HFFc6 (cell line): ENCODE results near the gene RNF225. TPM values are rescaled to one million over a fixed set of nuclear protein-coding genes. Genes with fewer than 3 reads are reported as not detected.

Experiments used
- DNase-seq: peaks from one replicate; pipeline ENCODE4 v3.0.0-alpha.2; 2018
- H3K27ac Mint-ChIP-seq: 2 replicates; pipeline ENCODE4 v1.8.0; 2020; ENCODE audit warnings: mild to moderate bottlenecking, mixed read lengths
- H3K27me3 Mint-ChIP-seq: 2 replicates; pipeline ENCODE4 v1.8.0; 2021; ENCODE audit warnings: mild to moderate bottlenecking, moderate library complexity, mixed read lengths; ENCODE audit not compliant: insufficient read depth
- H3K36me3 Mint-ChIP-seq: 2 replicates; pipeline ENCODE4 v1.8.0; 2021; ENCODE audit warnings: low read depth, mixed read lengths
- H3K4me1 Mint-ChIP-seq: 2 replicates; pipeline ENCODE4 v1.8.0; 2020; ENCODE audit warnings: low read depth, mixed read lengths
- H3K4me3 Mint-ChIP-seq: 2 replicates; pipeline ENCODE4 v1.8.0; 2020; ENCODE audit warnings: mild to moderate bottlenecking, moderate library complexity, mixed read lengths
- H3K9me3 Mint-ChIP-seq: 2 replicates; pipeline ENCODE4 v1.8.0; 2020; ENCODE audit warnings: mild to moderate bottlenecking, mixed read lengths
- total RNA-seq, 6 experiments: library from RNA; stranded (reverse); fragmentation: NEBNext Ultra II Directional; extraction: Animal tissue kit (Norgen Biotek cat#: 25700); gene quantifications; 2 replicates in 1 of 6; 3 replicates in 5 of 6; pipeline ENCODE4 v1.2.3, GENCODE V29; 2021
- TF ChIP-seq, protein P1 (sequence below): fragments of 200-600 bp; sonication (generic); IDR thresholded peaks from 2 replicates; pipeline ENCODE4 v1.5.0; 2021; ENCODE audit warnings: antibody characterized with exemption, mild to moderate bottlenecking

The RNF225 gene
- total RNA-seq, 6 experiments from 2014 or later: 0.26 to 0.39 TPM; not detected in 4

DNA sequence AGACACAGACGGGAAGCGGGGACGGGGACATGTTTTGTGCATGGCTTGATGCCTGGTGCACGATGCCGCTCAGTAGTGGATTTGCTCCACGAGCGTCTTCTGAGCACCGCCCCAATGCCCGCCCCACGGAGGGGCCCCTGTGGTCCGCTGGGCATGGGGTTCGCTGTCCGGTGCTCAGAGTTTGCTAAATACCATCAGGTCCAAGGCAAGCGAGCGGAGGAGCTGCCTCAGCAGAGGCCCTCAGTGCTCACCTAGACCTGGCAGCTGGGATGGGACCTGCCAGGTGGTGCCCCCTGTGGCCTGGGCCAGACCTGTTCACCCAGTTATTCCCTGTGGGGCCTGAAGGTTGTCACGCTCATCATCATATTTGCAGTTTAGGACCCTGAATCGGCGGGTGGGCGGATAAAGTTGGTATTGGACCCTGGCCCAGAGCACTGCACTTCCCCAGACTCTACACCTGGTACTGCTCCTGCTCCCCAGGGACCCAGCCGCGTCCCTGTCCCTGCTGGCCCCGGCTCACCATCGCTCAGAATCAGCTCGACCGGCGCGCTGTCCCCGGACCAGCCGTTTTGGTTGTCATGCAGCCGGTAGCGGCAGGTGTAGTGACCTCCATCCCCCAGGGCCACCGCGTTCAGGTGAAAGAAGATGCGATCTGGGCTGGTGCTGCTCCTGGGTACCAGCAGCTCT is 44.4 kb upstream of the RNF225 start:
- Mint-ChIP-seq H3K27me3 (peaks cover 6% of the 10 kb centered on the region; the same call in 1 of the 2 replicates), H3K27ac (no peak overlapping the region), H3K4me3 (no peak overlapping the region), H3K36me3 (peaks cover 9% of the 10 kb centered on the region; the same call in 1 of the 2 replicates), H3K4me1 (peaks cover 13% of the 10 kb centered on the region), H3K9me3 (peaks cover 4% of the 10 kb centered on the region; the same call in 1 of the 2 replicates)
- TF ChIP-seq, protein P1, sequence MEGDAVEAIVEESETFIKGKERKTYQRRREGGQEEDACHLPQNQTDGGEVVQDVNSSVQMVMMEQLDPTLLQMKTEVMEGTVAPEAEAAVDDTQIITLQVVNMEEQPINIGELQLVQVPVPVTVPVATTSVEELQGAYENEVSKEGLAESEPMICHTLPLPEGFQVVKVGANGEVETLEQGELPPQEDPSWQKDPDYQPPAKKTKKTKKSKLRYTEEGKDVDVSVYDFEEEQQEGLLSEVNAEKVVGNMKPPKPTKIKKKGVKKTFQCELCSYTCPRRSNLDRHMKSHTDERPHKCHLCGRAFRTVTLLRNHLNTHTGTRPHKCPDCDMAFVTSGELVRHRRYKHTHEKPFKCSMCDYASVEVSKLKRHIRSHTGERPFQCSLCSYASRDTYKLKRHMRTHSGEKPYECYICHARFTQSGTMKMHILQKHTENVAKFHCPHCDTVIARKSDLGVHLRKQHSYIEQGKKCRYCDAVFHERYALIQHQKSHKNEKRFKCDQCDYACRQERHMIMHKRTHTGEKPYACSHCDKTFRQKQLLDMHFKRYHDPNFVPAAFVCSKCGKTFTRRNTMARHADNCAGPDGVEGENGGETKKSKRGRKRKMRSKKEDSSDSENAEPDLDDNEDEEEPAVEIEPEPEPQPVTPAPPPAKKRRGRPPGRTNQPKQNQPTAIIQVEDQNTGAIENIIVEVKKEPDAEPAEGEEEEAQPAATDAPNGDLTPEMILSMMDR: no peak
- DNase-seq: no peak

DNA sequence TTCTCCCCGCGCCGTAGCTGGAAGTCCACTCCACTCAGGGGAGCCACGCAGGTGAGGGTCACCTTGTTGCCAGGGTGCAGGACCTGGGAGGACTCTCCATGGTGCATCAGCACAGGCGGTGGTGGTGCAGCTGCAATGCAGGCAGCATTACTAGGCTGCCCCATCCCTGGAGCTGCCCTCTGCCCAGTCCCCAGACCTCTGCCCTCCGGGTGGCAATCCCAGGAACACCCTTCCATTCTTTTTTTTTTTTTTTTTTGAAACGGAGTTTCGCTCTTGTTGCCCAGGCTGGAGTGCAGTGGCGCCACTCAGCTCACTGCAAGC is 43.9 kb upstream of the RNF225 start:
- Mint-ChIP-seq H3K27me3 (peaks cover 4% of the 10 kb centered on the region; the same call in 1 of the 2 replicates), H3K4me3 (no peak overlapping the region), H3K4me1 (peaks cover 12% of the 10 kb centered on the region; the same call in 1 of the 2 replicates), H3K9me3 (peaks cover 4% of the 10 kb centered on the region; the same call in 1 of the 2 replicates), H3K27ac (no peak overlapping the region), H3K36me3 (peaks cover 8% of the 10 kb centered on the region; the same call in 1 of the 2 replicates)
- DNase-seq: no peak
- TF ChIP-seq, protein P1: no peak

DNA sequence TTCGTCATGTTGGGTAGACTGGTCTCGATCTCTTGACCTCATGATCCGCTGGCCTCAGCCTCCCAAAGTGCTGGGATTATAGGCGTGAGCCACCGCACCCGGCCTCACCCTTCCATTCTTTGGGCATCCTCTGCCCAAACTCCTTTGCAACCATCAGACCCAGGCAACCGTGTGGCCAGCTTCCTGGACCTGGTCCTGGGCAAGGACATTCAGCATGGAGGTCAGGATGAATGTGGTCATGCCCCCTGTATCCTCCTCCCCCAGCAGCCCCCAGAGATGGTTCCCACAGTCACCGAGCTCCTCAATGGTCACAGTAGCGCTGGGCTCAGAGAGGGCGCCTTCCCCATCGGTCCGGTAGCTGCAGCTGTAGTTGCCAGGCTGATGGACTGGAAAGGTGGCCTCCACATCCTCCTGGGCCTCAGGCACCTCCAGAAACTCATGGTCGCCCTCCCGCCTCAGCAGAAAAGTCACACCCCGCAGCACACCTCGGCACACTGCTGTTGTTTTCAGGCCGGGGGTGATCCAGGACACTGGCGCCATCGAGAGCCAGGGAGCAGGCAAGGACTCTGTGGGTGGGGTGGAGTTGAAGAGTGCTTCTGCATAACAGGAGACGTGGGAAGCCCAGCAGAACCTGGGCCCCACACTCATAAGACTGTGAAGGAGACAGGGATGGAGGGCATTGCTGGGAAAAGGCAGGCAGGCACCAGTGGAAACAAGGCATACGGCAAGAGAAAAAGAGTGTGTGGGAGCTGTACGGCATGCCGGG is 43.3 kb upstream of the RNF225 start:
- DNase-seq: no peak
- TF ChIP-seq, protein P1: no peak
- Mint-ChIP-seq H3K36me3 (peaks cover 8% of the 10 kb centered on the region; the same call in 1 of the 2 replicates), H3K4me1 (peaks cover 12% of the 10 kb centered on the region; the same call in 1 of the 2 replicates), H3K27ac (no peak overlapping the region), H3K9me3 (peaks cover 4% of the 10 kb centered on the region; the same call in 1 of the 2 replicates), H3K27me3 (peaks cover 4% of the 10 kb centered on the region; the same call in 1 of the 2 replicates), H3K4me3 (no peak overlapping the region)

DNA sequence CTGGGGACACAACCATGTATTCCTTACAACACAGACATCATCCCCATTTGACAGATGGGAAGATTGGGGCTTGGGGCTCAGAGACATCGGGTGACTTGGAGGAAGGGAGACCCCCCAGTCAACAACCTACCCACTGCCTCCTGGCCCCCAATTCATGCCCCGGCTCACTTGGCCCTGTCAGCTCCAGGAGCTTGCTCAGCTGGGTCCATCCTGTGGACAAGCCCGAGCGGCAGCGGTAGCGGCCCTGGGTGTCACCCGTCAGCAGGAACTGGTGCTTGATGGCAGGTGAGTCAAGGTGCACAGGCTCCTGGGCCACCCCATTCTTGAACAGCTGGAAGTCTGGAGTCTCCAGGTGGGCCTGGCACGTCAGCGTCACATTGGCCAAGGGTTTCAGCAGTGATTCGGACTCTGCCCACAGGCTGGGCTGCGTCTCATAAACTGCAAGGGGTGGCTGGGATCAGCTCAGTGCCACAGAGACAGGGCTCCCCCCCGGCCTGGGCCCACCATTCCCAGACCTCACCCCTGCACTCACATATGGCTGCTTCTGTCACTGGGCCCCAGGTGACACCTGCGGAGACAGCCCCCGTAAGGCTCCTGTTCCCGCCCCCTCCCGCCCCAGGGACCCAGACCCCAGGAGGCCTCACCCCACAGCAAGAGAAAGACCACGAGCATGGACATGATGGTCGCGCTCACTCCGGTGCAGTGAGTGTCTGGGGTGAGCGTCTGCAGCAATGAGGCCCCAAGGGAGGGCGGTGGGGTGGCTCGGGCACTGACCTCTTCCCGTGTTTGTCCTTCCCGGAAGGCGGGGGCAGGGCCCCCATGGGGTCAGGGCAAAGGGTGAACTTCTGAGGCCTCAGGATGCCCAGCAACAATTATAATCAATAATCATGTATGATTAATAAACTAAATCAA is 42.4 kb upstream of the RNF225 start, which contains the start of gene A1BG:
TSS of gene A1BG (minus strand) at position 733 of the 912 bp plus-strand sequence. CDS start at position 678, 55 bp downstream.
- no peak for DNase-seq
- no peak within 1 kb of the TSS for H3K4me3 Mint-ChIP-seq

More for the DNA sequence above, 42.4 kb upstream of the RNF225 start, which contains the start of gene A1BG:
- peaks cover 12% of the 10 kb centered on the region; the same call in 1 of the 2 replicates for H3K4me1 Mint-ChIP-seq
- H3K36me3 Mint-ChIP-seq: peaks cover 8% of the 10 kb centered on the region; the same call in 1 of the 2 replicates
- TF ChIP-seq, protein P1: no peak
- H3K27ac Mint-ChIP-seq: no peak within 1 kb of the TSS
- H3K27me3 Mint-ChIP-seq: no peaks in the 10 kb centered on the region
- peaks cover 4% of the 10 kb centered on the region; the same call in 1 of the 2 replicates for H3K9me3 Mint-ChIP-seq
